Panc1 (cell line): ENCODE data around the gene BEX1. TPM values are rescaled to one million over a fixed set of nuclear protein-coding genes. Genes with fewer than 3 reads are reported as not detected.
"Not testable (repeated sequence)": the region's sequence is repeated elsewhere in the genome, so short reads cannot be mapped to it uniquely, and the experiment has no call there.

Experiments
- ATAC-seq: fragments of 200-7000 bp; cut with Tn5 transposase; 2 replicates; pipeline ENCODE4 v1.9.1; 2020; ENCODE audit warnings: mild to moderate bottlenecking, moderate library complexity
- BruUV-seq: library from RNA; stranded (reverse); fragments of 400-500 nt; replicated peaks from 2 replicates; lab custom pipeline; 2021; lab: Mats Ljungman, UMichigan
- CTCF ChIA-PET: fragments of 300-600 bp; sonication (Branson Sonifier 250); formaldehyde crosslinking; loops from one replicate; lab custom pipeline; 2022; ENCODE audit warnings: antibody characterized with exemption; lab: Charles Lee
- POLR2A ChIA-PET: fragments of 300-600 bp; sonication (Branson Sonifier 250); formaldehyde crosslinking; loops from one replicate; lab custom pipeline; 2022; ENCODE audit warnings: antibody characterized with exemption; lab: Charles Lee
- DNase-seq: peaks from one replicate; pipeline ENCODE4 v3.0.0-alpha.2; 2010; ENCODE audit warnings: low read depth, low spot score
- H3K27ac ChIP-seq: 2 replicates; pipeline ENCODE4 v1.5.1; 2011; ENCODE audit warnings: mild to moderate bottlenecking, low read length, inconsistent platforms
- H3K27me3 ChIP-seq: fragments of 200-500 bp; sonication (Bioruptor generic); 2 replicates; pipeline ENCODE4 v1.6.0; 2014; ENCODE audit warnings: low read length, inconsistent platforms; ENCODE audit not compliant: control insufficient read depth, insufficient read depth
- H3K36me3 ChIP-seq: fragments of 200-500 bp; sonication (Bioruptor generic); 2 replicates; pipeline ENCODE4 v1.5.1; 2014; ENCODE audit warnings: inconsistent platforms, mild to moderate bottlenecking, low read length, moderate library complexity; ENCODE audit not compliant: control insufficient read depth, insufficient read depth
- H3K4me1 ChIP-seq: 2 replicates; pipeline ENCODE4 v1.5.1; 2011; ENCODE audit warnings: inconsistent platforms, mild to moderate bottlenecking, low read length, moderate library complexity; ENCODE audit not compliant: control insufficient read depth, insufficient read depth
- H3K4me3 ChIP-seq, 2 experiments: 2 replicates each; pipeline ENCODE4 v1.5.1; 2011 to 2012; ENCODE audit warnings: low read depth in 2 of 2, low read length in 2 of 2, mild to moderate bottlenecking in 2 of 2, inconsistent platforms in 1 of 2, moderate library complexity in 1 of 2
- H3K9me3 ChIP-seq: fragments of 200-500 bp; sonication (Bioruptor generic); 2 replicates; pipeline ENCODE4 v1.5.1; 2014; ENCODE audit warnings: low read depth, mild to moderate bottlenecking, inconsistent platforms, low read length, moderate library complexity; ENCODE audit not compliant: control insufficient read depth, insufficient read depth
- CTCF ChIP-seq: fragments of 450-650 bp; IDR thresholded peaks from 2 replicates; pipeline ENCODE4 v1.5.1; 2017; ENCODE audit warnings: mild to moderate bottlenecking
- POLR2AphosphoS5 ChIP-seq: IDR thresholded peaks from 2 replicates; pipeline ENCODE4 v1.6.1; 2012; ENCODE audit warnings: mild to moderate bottlenecking, low read depth, low read length, moderate library complexity
- SIN3A ChIP-seq: IDR thresholded peaks from 2 replicates; pipeline ENCODE4 v1.6.1; 2012; ENCODE audit warnings: low read depth, mild to moderate bottlenecking, low read length, moderate library complexity, borderline replicate concordance; ENCODE audit not compliant: insufficient read depth
- TCF7L2 ChIP-seq: IDR thresholded peaks from 2 replicates; pipeline ENCODE4 v1.6.1; 2011; ENCODE audit warnings: mild to moderate bottlenecking, low read depth, low read length, inconsistent platforms
- in situ Hi-C: cut with HindIII; loops from 2 replicates; pipeline ENCODE4 v1.10.0; 2016; ENCODE audit warnings: low sequenced_read_pairs, low pct_unique_long_range_greater_than_20kb
- intact Hi-C: fragments of 100-400 bp; cut with micrococcal nuclease; formaldehyde crosslinking; loops from one replicate; pipeline ENCODE4 v1.10.0; 2022; ENCODE audit not compliant: unreplicated experiment
- total RNA-seq: library from RNA; stranded (reverse); gene quantifications from one replicate; pipeline ENCODE4 v1.2.1, GENCODE V29; 2021; ENCODE audit not compliant: unreplicated experiment
- TF ChIP-seq, protein P1 (sequence below), 2 experiments: IDR thresholded peaks; 2 replicates each; pipeline ENCODE4 v1.6.1; 2011 to 2012; ENCODE audit warnings: low read depth in 2 of 2, control low read depth in 1 of 2, low read length in 1 of 2, mild to moderate bottlenecking in 1 of 2, moderate library complexity in 1 of 2; ENCODE audit not compliant: insufficient read depth in 1 of 2

BEX1 gene
- total RNA-seq, 1 experiment from 2014 or later = not detected

- H3K27me3 ChIP-seq = no peaks in the 10 kb centered on the region
- ChIA-PET POLR2A (no interaction called here), CTCF (no interaction called here)
- BruUV-seq = no TSS peak
- ATAC-seq = no peak
- no peaks in the 10 kb centered on the region for H3K36me3 ChIP-seq
- no peak overlapping the region for H3K27ac ChIP-seq
- TF ChIP-seq CTCF (no peak), POLR2AphosphoS5 (no peak), TCF7L2 (no peak), SIN3A (no peak)
- TF ChIP-seq, protein P1, sequence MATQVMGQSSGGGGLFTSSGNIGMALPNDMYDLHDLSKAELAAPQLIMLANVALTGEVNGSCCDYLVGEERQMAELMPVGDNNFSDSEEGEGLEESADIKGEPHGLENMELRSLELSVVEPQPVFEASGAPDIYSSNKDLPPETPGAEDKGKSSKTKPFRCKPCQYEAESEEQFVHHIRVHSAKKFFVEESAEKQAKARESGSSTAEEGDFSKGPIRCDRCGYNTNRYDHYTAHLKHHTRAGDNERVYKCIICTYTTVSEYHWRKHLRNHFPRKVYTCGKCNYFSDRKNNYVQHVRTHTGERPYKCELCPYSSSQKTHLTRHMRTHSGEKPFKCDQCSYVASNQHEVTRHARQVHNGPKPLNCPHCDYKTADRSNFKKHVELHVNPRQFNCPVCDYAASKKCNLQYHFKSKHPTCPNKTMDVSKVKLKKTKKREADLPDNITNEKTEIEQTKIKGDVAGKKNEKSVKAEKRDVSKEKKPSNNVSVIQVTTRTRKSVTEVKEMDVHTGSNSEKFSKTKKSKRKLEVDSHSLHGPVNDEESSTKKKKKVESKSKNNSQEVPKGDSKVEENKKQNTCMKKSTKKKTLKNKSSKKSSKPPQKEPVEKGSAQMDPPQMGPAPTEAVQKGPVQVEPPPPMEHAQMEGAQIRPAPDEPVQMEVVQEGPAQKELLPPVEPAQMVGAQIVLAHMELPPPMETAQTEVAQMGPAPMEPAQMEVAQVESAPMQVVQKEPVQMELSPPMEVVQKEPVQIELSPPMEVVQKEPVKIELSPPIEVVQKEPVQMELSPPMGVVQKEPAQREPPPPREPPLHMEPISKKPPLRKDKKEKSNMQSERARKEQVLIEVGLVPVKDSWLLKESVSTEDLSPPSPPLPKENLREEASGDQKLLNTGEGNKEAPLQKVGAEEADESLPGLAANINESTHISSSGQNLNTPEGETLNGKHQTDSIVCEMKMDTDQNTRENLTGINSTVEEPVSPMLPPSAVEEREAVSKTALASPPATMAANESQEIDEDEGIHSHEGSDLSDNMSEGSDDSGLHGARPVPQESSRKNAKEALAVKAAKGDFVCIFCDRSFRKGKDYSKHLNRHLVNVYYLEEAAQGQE (IDR thresholded peaks at IDR 0.05; ENCODE audit: insufficient read depth in 1 of 2, low read depth in 2 of 2, low read length in 1 of 2) = no peak
- no peak overlapping the region for H3K4me3 ChIP-seq
- H3K4me1 ChIP-seq = no peaks in the 10 kb centered on the region
- in situ Hi-C loops (no loop called here), intact Hi-C loops (no loop called here)
- H3K9me3 ChIP-seq = no peaks in the 10 kb centered on the region
- DNase-seq = no peak
Observed at GRCh38 chrX:103051260-103051789, 12.6 kb downstream of the BEX1 start.

GRCh38 chrX:103033371-103033770 is 30.6 kb downstream of the BEX1 start:
- DNase-seq, intact Hi-C loops, H3K27ac ChIP-seq, ATAC-seq, H3K4me3 ChIP-seq, H3K36me3 ChIP-seq, CTCF ChIA-PET, H3K9me3 ChIP-seq, BruUV-seq, in situ Hi-C loops, H3K27me3 ChIP-seq, H3K4me1 ChIP-seq, POLR2A ChIA-PET: not testable (repeated sequence)

GRCh38 chrX:103017542-103017941 is 46.4 kb downstream of the BEX1 start:
- no peaks in the 10 kb centered on the region for H3K36me3 ChIP-seq
- no peaks in the 10 kb centered on the region for H3K9me3 ChIP-seq
- ATAC-seq (no peak), DNase-seq (no peak)
- no peak overlapping the region for H3K4me3 ChIP-seq
- ChIA-PET POLR2A (no interaction called here), CTCF (no interaction called here)
- TF ChIP-seq, protein P1 (IDR thresholded peaks at IDR 0.05; ENCODE audit: insufficient read depth in 1 of 2, low read depth in 2 of 2, low read length in 1 of 2) = no peak
- TF ChIP-seq CTCF (peak; percentile 20; the same call in 1 of the 2 replicates), POLR2AphosphoS5 (no peak), TCF7L2 (no peak), SIN3A (no peak)
- no TSS peak for BruUV-seq
- intact Hi-C loops = no loop called here
- no peaks in the 10 kb centered on the region; the same call in 1 of the 2 replicates for H3K27me3 ChIP-seq
- no peaks in the 10 kb centered on the region for H3K4me1 ChIP-seq
- H3K27ac ChIP-seq = no peak overlapping the region
- in situ Hi-C loops = no loop called here
